Fibroblast of lung (primary cell): Measurements from ENCODE around the gene XCR1.

Experiments used
- CTCF ChIP-seq, 2 donors: IDR thresholded peaks in 1 of 2; conservative IDR thresholded peaks in 1 of 2; 1 replicate in 1 of 2; 2 replicates in 1 of 2; pipeline ENCODE4 v1.5.1; 2011 to 2012; ENCODE audit warnings: low read length in 2 of 2, control low read depth in 1 of 2, inconsistent platforms in 1 of 2, low read depth in 1 of 2, mild to moderate bottlenecking in 1 of 2
- EZH2 ChIP-seq: IDR thresholded peaks from 2 replicates; pipeline ENCODE4 v1.5.1; 2012; ENCODE audit warnings: low read length, control low read depth, mild to moderate bottlenecking; ENCODE audit errors: missing control alignments

DNA sequence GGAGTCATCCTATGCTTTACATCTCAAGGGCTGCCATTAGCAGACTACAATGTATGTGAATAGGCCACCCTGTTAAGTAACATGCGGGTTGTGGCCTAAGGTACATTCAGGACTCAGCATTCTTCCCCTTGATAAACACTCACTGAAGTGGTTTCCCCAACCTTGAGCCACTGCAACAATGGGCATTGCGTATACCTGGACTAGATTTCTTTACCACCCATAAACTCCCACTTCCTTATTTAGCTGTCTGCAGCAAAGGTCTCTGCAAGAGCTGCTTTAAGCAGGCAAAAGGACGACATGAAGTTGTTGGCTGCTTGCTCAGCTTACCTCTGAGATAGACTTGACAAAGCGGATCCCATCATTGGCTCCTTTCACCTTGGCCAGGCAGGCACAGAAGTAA lies 47.9 kb downstream of the XCR1 start:
- TF ChIP-seq CTCF (conservative IDR thresholded peaks at IDR 0.05 in 1 of 2, IDR thresholded peaks at IDR 0.05 in 1 of 2; ENCODE audit: low read depth in 1 of 2, low read length in 2 of 2) (no peak), EZH2 (no peak)
